HG03139 (cell line): ENCODE measurements around the gene NOS3.

Experiments used
- ATAC-seq: cut with Tn5 transposase; IDR thresholded peaks from one replicate; pipeline ENCODE4 v1.9.1; 2021; ENCODE audit not compliant: unreplicated experiment

NOS3 gene

GRCh38 chr7:150963707-150964559 lies 26.9 kb upstream of the NOS3 start:
- ATAC-seq = no peak

- ATAC-seq = no peak
These were observed 26.2 kb upstream of the NOS3 start for GRCh38 chr7:150964593-150965111.

GRCh38 chr7:150965273-150965830 lies 25.5 kb upstream of the NOS3 start:
- ATAC-seq = no peak

- no peak for ATAC-seq
These were observed 24.8 kb upstream of the NOS3 start for GRCh38 chr7:150966002-150966401.

GRCh38 chr7:150967349-150967748 lies 23.5 kb upstream of the NOS3 start:
- no peak for ATAC-seq

GRCh38 chr7:150968056-150968733 lies 22.6 kb upstream of the NOS3 start:
- ATAC-seq = no peak

GRCh38 chr7:150968734-150969372 lies 22.0 kb upstream of the NOS3 start:
- ATAC-seq = no peak

GRCh38 chr7:150969475-150969874 lies 21.3 kb upstream of the NOS3 start:
- ATAC-seq = no peak

GRCh38 chr7:150970424-150970823 lies 20.4 kb upstream of the NOS3 start:
- no peak for ATAC-seq

GRCh38 chr7:150971242-150972022 lies 19.4 kb upstream of the NOS3 start:
- ATAC-seq = no peak

- no peak for ATAC-seq
These were observed 18.8 kb upstream of the NOS3 start for GRCh38 chr7:150972023-150972468.

- ATAC-seq = no peak
These were observed 18.1 kb upstream of the NOS3 start for GRCh38 chr7:150972741-150973140.

GRCh38 chr7:150973571-150974451 lies 17.0 kb upstream of the NOS3 start:
- no peak for ATAC-seq

- peak; percentile 66 for ATAC-seq
These were observed 16.1 kb upstream of the NOS3 start for GRCh38 chr7:150974468-150975391.

GRCh38 chr7:150975536-150976319 lies 15.1 kb upstream of the NOS3 start:
- no peak for ATAC-seq

- ATAC-seq = no peak
These were observed 14.1 kb upstream of the NOS3 start for GRCh38 chr7:150976529-150977381.
